Activated B cell treated with CpG ODN at 0.5 μM for 24 hours (primary cell): ENCODE data around the gene DHX40. TPM values are rescaled to one million over a fixed set of nuclear protein-coding genes. Genes with fewer than 3 reads are reported as not detected.

ENCODE experiments used
- ATAC-seq: fragments of 200-7000 bp; cut with Tn5 transposase; one replicate; pipeline ENCODE4 v1.10.0; 2021; ENCODE audit warnings: low read depth, mild to moderate bottlenecking, moderate library complexity
- CTCF ChIA-PET: fragments of 350-600 bp; sonication (Branson Sonifier 250); formaldehyde crosslinking; loops from one replicate; lab custom pipeline; 2021; ENCODE audit warnings: antibody characterized with exemption; lab: Charles Lee
- POLR2A ChIA-PET: fragments of 350-600 bp; sonication (Branson Sonifier 250); formaldehyde crosslinking; loops from one replicate; lab custom pipeline; 2021; ENCODE audit warnings: antibody characterized with exemption; lab: Charles Lee
- DNase-seq: peaks from one replicate; pipeline ENCODE4 v3.0.0; 2022
- H3K27ac Mint-ChIP-seq: one replicate; pipeline ENCODE4 v1.8.0; 2020; ENCODE audit warnings: mixed read lengths
- H3K27me3 Mint-ChIP-seq: one replicate; pipeline ENCODE4 v1.8.0; 2021; ENCODE audit warnings: mixed read lengths
- H3K36me3 Mint-ChIP-seq: one replicate; pipeline ENCODE4 v1.8.0; 2021; ENCODE audit warnings: low read depth, mixed read lengths
- H3K4me1 Mint-ChIP-seq: one replicate; pipeline ENCODE4 v1.8.0; 2021; ENCODE audit warnings: mixed read lengths
- H3K4me3 Mint-ChIP-seq: one replicate; pipeline ENCODE4 v1.8.0; 2020; ENCODE audit warnings: mild to moderate bottlenecking, mixed read lengths
- H3K9me3 Mint-ChIP-seq: one replicate; pipeline ENCODE4 v1.8.0; 2020; ENCODE audit warnings: mixed read lengths
- CTCF ChIP-seq: fragments of 200-600 bp; IDR thresholded peaks from one replicate; pipeline ENCODE4 v1.8.0; 2022; ENCODE audit warnings: antibody characterized with exemption, mild to moderate bottlenecking
- intact Hi-C: fragments of 100-400 bp; cut with micrococcal nuclease; formaldehyde crosslinking; loops from one replicate; pipeline ENCODE4 v1.15.1; 2024
- total RNA-seq: library from RNA; stranded (reverse); gene quantifications from 2 replicates; pipeline ENCODE4 v1.2.3, GENCODE V29; 2022

Gene DHX40
- total RNA-seq, 1 donor from 2014 or later = 22.6 TPM

GRCh38 chr17:59607817-59608403, 42.5 kb downstream of the DHX40 start:
- Mint-ChIP-seq H3K27me3 (no peaks in the 10 kb centered on the region), H3K36me3 (peaks cover 64% of the 10 kb centered on the region), H3K9me3 (no peaks in the 10 kb centered on the region), H3K4me3 (no peak overlapping the region), H3K27ac (no peak overlapping the region), H3K4me1 (no peaks in the 10 kb centered on the region)
- ATAC-seq (no peak), DNase-seq (no peak)
- intact Hi-C loops = no loop called here
- ChIA-PET CTCF (interaction anchor here (1.0 kb wide), 1 partner anchor 36 kb away, joined by 3 read pairs; no protein-coding TSS in a partner anchor), POLR2A (interaction anchor here (0.7 to 2.7 kb wide), 2 partner anchors 11 to 36 kb away, joined by 7 read pairs; partner anchors contain the start of gene CLTC)
- TF ChIP-seq CTCF = no peak

- intact Hi-C loops = loop anchor here (10.0 kb wide), 1 partner anchor 1097 kb away; the partner anchor contains the start of gene MTMR4
- H3K27me3 Mint-ChIP-seq = no peaks in the 10 kb centered on the region
- ChIA-PET POLR2A (no interaction called here), CTCF (no interaction called here)
- TF ChIP-seq CTCF = no peak
- H3K4me3 Mint-ChIP-seq = no peak overlapping the region
- H3K4me1 Mint-ChIP-seq = no peaks in the 10 kb centered on the region
- ATAC-seq = no peak
- peaks cover 30% of the 10 kb centered on the region for H3K36me3 Mint-ChIP-seq
- H3K9me3 Mint-ChIP-seq = no peaks in the 10 kb centered on the region
- H3K27ac Mint-ChIP-seq = no peak overlapping the region
- no peak for DNase-seq
Observed at GRCh38 chr17:59611503-59611902, 46.1 kb downstream of the DHX40 start.

- no peak overlapping the region for H3K4me3 Mint-ChIP-seq
- no peaks in the 10 kb centered on the region for H3K27me3 Mint-ChIP-seq
- ATAC-seq (no peak), DNase-seq (no peak)
- ChIA-PET POLR2A (interaction anchor here (0.6 to 6.2 kb wide), 2 partner anchors 12 to 27 kb away, joined by 3 to 116 read pairs; no protein-coding TSS in a partner anchor), CTCF (no interaction called here)
- no peak for TF ChIP-seq CTCF
- H3K9me3 Mint-ChIP-seq = no peaks in the 10 kb centered on the region
- H3K36me3 Mint-ChIP-seq = peaks cover 21% of the 10 kb centered on the region
- intact Hi-C loops = loop anchor here (5.0 to 10.0 kb wide), 3 partner anchors 221 to 1764 kb away; partner anchors contain the start of genes MRPS23 and MTMR4
- H3K27ac Mint-ChIP-seq = no peak overlapping the region
- H3K4me1 Mint-ChIP-seq = peaks cover 31% of the 10 kb centered on the region
Observed at GRCh38 chr17:59616253-59616920, 51.0 kb downstream of the DHX40 start.

GRCh38 chr17:59617156-59617732, 51.8 kb downstream of the DHX40 start:
- POLR2A ChIA-PET = interaction anchor here (1.0 to 6.2 kb wide), 4 partner anchors 11 to 90 kb away, joined by 3 to 116 read pairs (median 38); partner anchors contain the start of genes DHX40, PTRH2 and VMP1
- H3K27me3 Mint-ChIP-seq = no peaks in the 10 kb centered on the region
- ATAC-seq (no peak), DNase-seq (no peak)
- CTCF ChIA-PET = no interaction called here
- H3K27ac Mint-ChIP-seq = peak overlapping the region; percentile 98
- H3K4me3 Mint-ChIP-seq = no peak overlapping the region
- H3K36me3 Mint-ChIP-seq = peaks cover 23% of the 10 kb centered on the region
- H3K9me3 Mint-ChIP-seq = no peaks in the 10 kb centered on the region
- H3K4me1 Mint-ChIP-seq = peaks cover 40% of the 10 kb centered on the region
- intact Hi-C loops = loop anchor here (5.0 to 10.0 kb wide), 3 partner anchors 220 to 1765 kb away; partner anchors contain the start of genes MRPS23 and MTMR4
- no peak for TF ChIP-seq CTCF
